GM12873 (cell line): ENCODE measurements around the gene SLC25A30.

Source experiments
- CTCF ChIP-seq: IDR thresholded peaks from 2 replicates; pipeline ENCODE4 v1.5.1; 2012; ENCODE audit warnings: low read depth, mild to moderate bottlenecking, moderate library complexity, low read length, control low read depth; ENCODE audit not compliant: insufficient read depth; ENCODE audit errors: missing control alignments

The SLC25A30 gene

GRCh38 chr13:45396533-45397095 lies 21.6 kb downstream of the SLC25A30 start:
- no peak for TF ChIP-seq CTCF

- peak; percentile 69 for TF ChIP-seq CTCF
These were observed 24.1 kb downstream of the SLC25A30 start for GRCh38 chr13:45393941-45394570.

- no peak for TF ChIP-seq CTCF
These were observed 25.4 kb downstream of the SLC25A30 start for GRCh38 chr13:45392811-45393210.

- TF ChIP-seq CTCF: no peak
These were observed 26.2 kb downstream of the SLC25A30 start for GRCh38 chr13:45391926-45392325.

- TF ChIP-seq CTCF: no peak
These were observed 29.5 kb downstream of the SLC25A30 start for GRCh38 chr13:45388664-45389063.

GRCh38 chr13:45385907-45386553 lies 32.1 kb downstream of the SLC25A30 start:
- no peak for TF ChIP-seq CTCF

- no peak for TF ChIP-seq CTCF
These were observed 32.9 kb downstream of the SLC25A30 start for GRCh38 chr13:45385320-45385719.
